GM21526 (cell line): ENCODE data around the gene GABARAP.

Experiments
- ATAC-seq: cut with Tn5 transposase; IDR thresholded peaks from one replicate; pipeline ENCODE4 v1.9.1; 2021; ENCODE audit warnings: moderate library complexity; ENCODE audit not compliant: unreplicated experiment, low FRiP score

Gene GABARAP

GRCh38 chr17:7241090-7241733 lies 1.0 kb downstream of the GABARAP start:
- ATAC-seq: no peak

DNA sequence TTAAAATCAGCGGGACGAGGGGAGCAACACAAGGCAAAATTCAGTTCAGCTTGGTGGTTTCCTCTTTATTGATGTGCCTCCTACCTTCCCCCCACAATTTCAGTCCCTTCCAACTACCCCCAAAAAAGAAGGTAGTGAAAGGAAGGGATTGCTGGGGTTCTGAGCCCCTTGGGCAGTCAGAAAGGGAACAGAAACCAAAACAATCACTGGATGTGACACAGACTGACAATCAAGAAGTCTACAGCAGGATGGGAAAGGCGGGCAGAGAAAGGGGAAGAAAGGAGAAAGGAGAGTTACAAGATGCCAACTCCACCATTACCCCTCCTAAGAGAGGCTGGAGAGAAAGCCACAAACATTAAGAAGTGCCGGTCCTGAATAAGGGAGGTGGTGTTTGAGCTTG lies 1.9 kb downstream of the GABARAP start:
- no peak for ATAC-seq

DNA sequence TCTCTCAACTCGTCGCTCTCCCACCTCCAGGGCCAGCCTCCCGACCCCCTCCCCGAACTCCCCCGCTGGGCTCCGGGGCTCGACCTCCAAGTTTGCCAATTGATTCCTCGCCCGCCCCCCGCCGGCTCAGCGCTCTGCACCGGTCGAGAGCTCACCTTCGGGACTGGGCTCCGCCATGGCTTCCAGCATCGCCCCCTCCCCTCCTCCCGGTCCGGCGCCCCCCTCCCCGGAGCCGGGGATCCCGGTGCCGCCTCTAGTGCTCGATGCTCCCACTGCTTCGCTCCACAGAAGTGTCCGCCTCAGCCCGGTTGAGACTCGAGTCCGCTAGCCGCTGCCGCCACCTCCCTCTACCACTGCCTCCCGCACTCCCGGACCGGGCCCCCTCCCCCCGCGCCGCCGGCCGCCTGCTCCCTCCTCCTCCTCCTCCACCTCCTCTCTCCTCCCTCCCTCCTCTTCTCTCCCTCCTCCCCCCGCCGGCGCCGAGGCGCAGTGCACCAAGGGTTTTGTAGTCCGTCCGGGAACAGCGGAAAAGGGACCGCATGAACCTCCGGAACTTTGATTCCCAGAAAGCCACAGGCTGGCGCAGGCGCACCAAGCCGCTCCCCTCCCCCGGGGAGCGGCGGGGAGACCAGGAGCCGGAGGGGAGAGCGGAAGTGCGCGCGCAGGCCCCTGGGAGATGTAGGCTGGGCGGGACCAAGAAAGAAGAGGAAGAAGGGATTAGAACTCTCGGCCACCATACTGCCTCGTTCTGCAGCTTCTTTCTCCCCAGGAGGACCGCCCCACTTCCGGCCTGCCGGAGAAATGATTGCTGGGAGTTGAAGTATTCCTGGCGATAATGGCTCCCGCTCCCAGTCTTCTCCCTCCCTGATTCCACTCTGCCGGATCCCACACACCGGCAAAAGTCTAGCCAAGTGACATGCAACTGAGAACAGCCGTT lies 2.9 kb downstream of the GABARAP start, which contains the start of gene PHF23:
Gene PHF23 (minus strand): TSS at position 367 of the 937 bp plus-strand sequence. CDS start 178 bp downstream, at position 189.
- peak; percentile 46 for ATAC-seq

DNA sequence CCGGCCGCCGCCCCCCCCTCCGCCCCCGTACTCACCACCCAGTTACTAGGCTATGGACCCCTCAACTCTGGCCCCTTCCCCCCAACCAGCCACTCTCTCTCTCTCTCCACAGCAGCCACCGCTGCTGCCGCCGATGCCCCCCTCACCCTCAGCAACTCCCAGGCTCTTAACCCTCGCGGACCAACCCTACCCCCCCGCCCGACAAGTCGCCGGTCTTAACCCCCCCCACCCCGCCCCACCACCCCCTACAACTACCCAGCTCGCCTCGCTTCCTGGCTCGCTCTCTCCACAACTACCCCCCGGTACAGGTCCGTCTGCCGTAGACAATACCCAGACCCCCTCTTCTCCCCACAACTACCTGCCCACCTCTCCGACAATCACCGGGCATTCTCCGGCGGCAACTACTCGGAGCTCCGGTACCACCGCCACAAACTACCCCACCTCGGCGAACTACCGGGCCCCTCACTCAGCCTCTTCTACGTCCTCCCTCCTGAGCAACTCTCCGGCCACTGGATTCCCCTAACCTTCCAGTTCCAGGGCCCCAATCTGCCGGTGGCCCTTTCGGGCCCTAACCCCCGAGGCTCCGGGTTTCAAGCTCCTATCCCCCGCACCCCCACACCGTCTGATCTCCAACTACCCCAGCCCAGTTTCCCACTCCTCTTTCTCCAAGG lies 3.7 kb downstream of the GABARAP start:
- no peak for ATAC-seq

DNA sequence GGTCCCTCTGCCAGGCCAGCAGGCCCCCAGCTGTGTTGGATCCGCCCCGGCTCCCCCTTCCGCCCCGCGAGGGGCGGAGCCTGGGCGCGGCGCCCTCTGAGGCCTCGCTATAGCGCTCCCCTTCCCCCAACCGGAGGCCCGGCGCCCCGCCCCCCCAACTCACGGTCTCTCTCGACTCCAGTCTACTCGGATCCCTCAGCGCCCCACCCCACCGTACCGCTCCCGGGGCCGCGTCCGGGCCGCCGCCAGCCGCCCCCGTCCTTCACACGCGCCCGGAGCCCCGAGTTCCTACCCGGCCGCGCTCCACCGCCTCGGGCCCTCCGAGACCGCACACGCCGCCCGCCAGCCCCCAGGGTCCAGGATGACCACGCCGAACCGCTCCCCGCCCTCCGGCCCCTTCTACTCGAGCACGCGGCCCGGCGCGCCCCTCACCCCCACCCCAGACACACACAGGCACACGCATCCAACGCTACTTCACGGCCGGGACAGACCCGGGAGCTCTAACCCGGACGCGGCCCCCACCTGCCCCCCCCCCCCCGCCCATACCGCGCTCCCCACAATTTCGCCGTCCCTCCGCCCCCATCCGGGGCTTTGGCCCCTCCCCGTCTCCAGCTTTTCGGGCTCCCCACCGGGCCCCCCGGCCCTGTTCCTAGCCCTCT lies 4.4 kb downstream of the GABARAP start:
- no peak for ATAC-seq

- ATAC-seq: no peak
These were observed 4.9 kb downstream of the GABARAP start for GRCh38 chr17:7237266-7237760.

GRCh38 chr17:7236808-7237207 lies 5.4 kb downstream of the GABARAP start:
- no peak for ATAC-seq

- no peak for ATAC-seq
These were observed 6.3 kb downstream of the GABARAP start for GRCh38 chr17:7235693-7236665.

DNA sequence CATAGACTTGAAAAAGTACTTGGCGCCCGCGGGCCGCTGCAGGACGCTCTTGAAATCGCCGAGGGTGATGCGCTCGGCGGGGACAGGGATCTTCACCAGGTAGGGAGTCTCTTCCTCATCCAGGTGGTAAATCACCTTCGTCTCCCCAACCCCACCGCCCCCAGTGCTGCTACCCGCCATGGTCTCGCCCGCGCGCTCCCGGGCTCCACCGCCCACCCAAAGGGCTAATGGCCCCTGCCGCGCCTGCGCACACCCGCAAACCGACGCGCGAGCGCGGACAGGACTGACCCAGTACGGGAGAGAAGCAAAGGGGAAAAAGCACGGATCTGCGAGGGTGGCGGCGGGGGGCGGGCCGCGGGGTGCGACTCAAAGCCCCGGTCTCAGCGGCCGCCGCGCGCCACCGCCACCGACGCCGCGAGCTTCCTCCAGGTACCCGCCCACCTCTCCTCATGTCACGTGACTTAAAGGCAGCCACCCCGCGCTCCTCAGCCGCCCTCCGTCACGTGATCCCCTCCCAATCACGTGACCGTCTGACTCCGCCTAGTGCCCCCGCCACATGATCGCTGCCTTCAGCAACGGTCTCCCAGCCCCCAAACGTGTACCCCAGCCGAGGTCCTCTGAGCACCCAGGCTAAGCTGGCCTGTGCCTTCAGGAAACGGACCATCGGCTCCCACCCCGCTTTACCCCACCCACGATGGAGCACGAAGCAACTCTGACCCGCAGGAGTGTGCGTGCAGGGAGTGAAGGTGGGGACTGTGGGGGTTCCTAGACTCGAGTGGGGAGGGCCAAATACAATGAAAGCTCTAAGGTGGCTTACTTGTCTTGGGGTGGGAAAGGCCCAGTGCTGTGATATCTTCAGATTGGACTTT lies 7.9 kb downstream of the GABARAP start, which contains the start of gene DVL2:
Gene DVL2 (minus strand): TSS at position 435 of the 869 bp plus-strand sequence. CDS start 255 bp downstream, at position 180.
- ATAC-seq: peak; percentile 42

DNA sequence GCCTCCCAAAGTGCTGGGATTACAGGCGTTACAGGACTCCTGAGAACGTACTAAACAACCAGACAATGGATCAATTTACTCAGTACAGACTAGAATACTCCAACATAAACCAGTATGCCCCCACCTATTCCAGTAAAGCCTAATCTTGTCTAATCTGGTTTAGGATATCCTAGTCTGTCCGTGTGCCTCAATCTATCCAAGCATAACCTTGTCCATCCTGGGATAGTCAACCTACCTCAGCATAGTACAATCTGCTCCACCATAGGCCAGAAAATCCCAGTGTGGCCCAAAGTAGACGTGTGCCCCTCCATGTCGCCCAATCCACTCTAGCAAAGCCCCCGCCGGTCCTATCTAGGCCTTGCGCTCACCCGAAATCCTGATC lies 8.6 kb downstream of the GABARAP start:
- ATAC-seq: no peak

DNA sequence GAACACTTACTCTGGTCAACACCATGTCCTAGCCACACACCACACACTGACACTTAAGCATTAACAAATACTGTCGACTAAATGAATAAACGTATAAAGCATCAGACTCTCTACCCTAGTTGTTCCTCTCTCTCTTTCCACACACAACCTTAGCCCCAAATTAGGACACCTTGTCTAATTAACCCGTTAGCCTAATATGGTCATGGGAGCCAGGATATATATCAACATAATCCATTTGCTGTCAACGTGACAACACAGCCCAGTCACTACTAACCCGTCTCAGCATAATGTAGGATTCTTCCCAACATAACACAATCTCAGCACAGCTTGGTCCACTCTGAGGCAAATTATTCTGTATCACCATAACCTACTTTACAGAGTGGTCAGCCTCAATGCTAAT lies 10.1 kb downstream of the GABARAP start:
- no peak for ATAC-seq

- no peak for ATAC-seq
These were observed 12.7 kb downstream of the GABARAP start for GRCh38 chr17:7229504-7229903.

GRCh38 chr17:7228920-7229319 lies 13.3 kb downstream of the GABARAP start:
- ATAC-seq: no peak

GRCh38 chr17:7226721-7227710 lies 15.2 kb downstream of the GABARAP start:
- ATAC-seq: no peak

- no peak for ATAC-seq
These were observed 16.4 kb downstream of the GABARAP start for GRCh38 chr17:7225711-7226331.

DNA sequence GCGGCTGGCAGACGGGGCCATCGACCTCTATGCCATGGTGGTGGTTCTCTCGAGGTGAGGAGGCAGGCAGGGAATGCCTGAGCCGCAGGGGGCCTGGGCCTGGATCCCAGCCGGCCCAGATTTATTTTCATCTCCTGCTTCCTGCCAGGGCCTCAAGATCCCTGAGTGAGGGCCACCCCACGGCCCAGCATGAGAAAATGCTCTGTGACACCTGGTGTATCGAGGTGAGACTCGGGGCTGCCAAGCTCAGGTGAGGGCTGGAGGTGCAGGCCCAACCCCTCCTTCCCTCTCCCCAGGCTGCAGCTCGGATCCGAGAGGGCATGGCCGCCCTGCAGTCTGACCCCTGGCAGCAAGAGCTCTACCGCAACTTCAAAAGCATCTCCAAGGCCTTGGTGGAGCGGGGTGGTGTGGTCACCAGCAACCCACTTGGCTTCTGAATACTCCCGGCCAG lies 17.6 kb downstream of the GABARAP start:
- no peak for ATAC-seq

DNA sequence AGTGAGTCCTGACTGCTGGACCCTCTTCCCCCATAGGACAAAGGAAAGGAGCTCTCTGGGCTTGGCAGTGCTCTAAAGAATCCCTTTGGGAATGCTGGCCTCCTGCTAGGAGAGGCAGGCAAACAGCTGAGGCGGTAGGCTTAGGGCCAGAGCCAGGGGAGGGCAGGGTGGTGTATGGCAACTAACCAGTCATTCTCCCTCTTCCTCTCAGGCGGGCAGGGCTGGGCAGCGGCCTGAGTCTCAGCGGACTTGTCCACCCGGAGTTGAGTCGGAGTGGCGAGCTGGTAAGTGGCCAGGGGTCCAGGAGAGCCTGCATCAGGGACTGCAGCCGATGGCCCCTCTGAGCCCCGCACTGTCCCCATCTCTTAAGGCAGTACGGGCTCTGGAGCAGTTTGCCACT lies 18.1 kb downstream of the GABARAP start:
- ATAC-seq: no peak
